HepG2 (cell line): ENCODE data around the gene BACH1. TPM values are rescaled to one million over a fixed set of nuclear protein-coding genes. Genes with fewer than 3 reads are reported as not detected.

Experiments used
- ATAC-seq: fragments of 200-7000 bp; cut with Tn5 transposase; 3 replicates; pipeline ENCODE4 v1.9.1; 2020; ENCODE audit warnings: mild to moderate bottlenecking, moderate library complexity
- BruUV-seq: library from RNA; stranded (reverse); fragments of 400-500 nt; replicated peaks from 2 replicates; lab custom pipeline; 2021; lab: Mats Ljungman, UMichigan
- CTCF ChIA-PET: fragments of 300-600 bp; formaldehyde crosslinking; extraction: SDS; loops from one replicate; lab custom pipeline; 2021; ENCODE audit warnings: low total read pairs, inconsistent platforms, low intra/inter-chr PET ratio; lab: Yijun Ruan, JAX
- POLR2A ChIA-PET: fragments of 350-600 bp; sonication (Branson Sonifier 250); formaldehyde crosslinking; loops from one replicate; lab custom pipeline; 2020; ENCODE audit warnings: antibody characterized with exemption, inconsistent platforms; lab: Yijun Ruan, JAX
- DNase-seq: peaks from one replicate; pipeline ENCODE4 v3.0.0-alpha.2; 2015; ENCODE audit warnings: low spot score
- FAIRE-seq: peaks from 3 replicates; lab custom pipeline; 2011; peaks lifted over from hg19 to GRCh38; lab: Jason Lieb, UNC
- H2AFZ ChIP-seq: one replicate; pipeline ENCODE4 v1.6.1; 2011; ENCODE audit warnings: low read length, inconsistent platforms
- H3K27ac ChIP-seq: fragments of 300-600 bp; 3 replicates; pipeline ENCODE4 v1.8.0; 2011; ENCODE audit warnings: mixed run types, mild to moderate bottlenecking, mixed read lengths, low read length, inconsistent platforms; ENCODE audit not compliant: insufficient read depth; ENCODE audit errors: extremely low read length
- H3K27me3 ChIP-seq, 2 experiments: fragments of 200-600 bp in 1 of 2; 2 replicates in 1 of 2; 3 replicates in 1 of 2; pipeline versions ENCODE4 v1.6.0 to v1.8.0; 2011; ENCODE audit warnings: low read length in 2 of 2, mild to moderate bottlenecking in 2 of 2, moderate library complexity in 2 of 2, inconsistent platforms in 1 of 2; ENCODE audit not compliant: insufficient read depth in 2 of 2, control insufficient read depth in 1 of 2
- H3K36me3 ChIP-seq, 2 experiments: fragments of 200-600 bp in 1 of 2; replicated peaks in 1 of 2; 2 replicates in 1 of 2; 3 replicates in 1 of 2; pipeline versions ENCODE4 v1.5.1 to v1.8.0; 2011; ENCODE audit warnings: low read length in 2 of 2, inconsistent platforms in 1 of 2; ENCODE audit not compliant: insufficient read depth in 2 of 2, control insufficient read depth in 1 of 2
- H3K4me1 ChIP-seq: 2 replicates; pipeline ENCODE4 v1.5.1; 2012; ENCODE audit warnings: low read length, inconsistent platforms; ENCODE audit not compliant: insufficient read depth
- H3K4me2 ChIP-seq: 2 replicates; pipeline ENCODE4 v1.6.0; 2011; ENCODE audit warnings: low read depth, low read length, inconsistent platforms
- H3K4me3 ChIP-seq, 3 experiments: fragments of 200-600 bp in 1 of 3; sonication (generic), shearing (Covaris generic) in 1 of 3; replicated peaks in 1 of 3; 2 replicates each; pipeline ENCODE4 v1.5.1; 2011 to 2016; ENCODE audit warnings: low read length in 3 of 3, inconsistent platforms in 2 of 3, low read depth in 2 of 3, mild to moderate bottlenecking in 2 of 3, control low read depth in 1 of 3, mixed read lengths in 1 of 3; ENCODE audit not compliant: insufficient read depth in 1 of 3
- H3K79me2 ChIP-seq: one replicate; pipeline ENCODE4 v1.6.1; 2011; ENCODE audit warnings: low read length, inconsistent platforms; ENCODE audit not compliant: insufficient read depth
- H3K9ac ChIP-seq: 2 replicates; pipeline ENCODE4 v1.6.0; 2011; ENCODE audit warnings: mild to moderate bottlenecking, low read depth, low read length, inconsistent platforms; ENCODE audit not compliant: insufficient read depth
- H3K9me3 ChIP-seq: 2 replicates; pipeline ENCODE4 v1.5.1; 2012; ENCODE audit warnings: mild to moderate bottlenecking, low read length
- H4K20me1 ChIP-seq: 2 replicates; pipeline ENCODE4 v1.6.0; 2011; ENCODE audit warnings: inconsistent platforms, mild to moderate bottlenecking, low read length, moderate library complexity; ENCODE audit not compliant: insufficient read depth
- CHCHD3 ChIP-seq: sonication (generic); formaldehyde crosslinking; IDR thresholded peaks from 2 replicates; pipeline ENCODE4 v1.8.0; 2022; ENCODE audit warnings: mild to moderate bottlenecking, missing genetic modification reagents, moderate library complexity
- E2F2 ChIP-seq: sonication (generic); formaldehyde crosslinking; IDR thresholded peaks from 2 replicates; pipeline ENCODE4 v1.4.0; 2020; ENCODE audit warnings: missing genetic modification reagents, borderline replicate concordance
- KMT2B ChIP-seq: IDR thresholded peaks from 2 replicates; pipeline ENCODE4 v1.6.1; 2016; ENCODE audit warnings: missing genetic modification reagents, missing compliant biosample characterization
- MAFK ChIP-seq, 2 experiments: IDR thresholded peaks in 1 of 2; conservative IDR thresholded peaks in 1 of 2; 2 replicates each; pipeline ENCODE4 v1.6.1; 2011; ENCODE audit warnings: improper control_type of control experiment in 2 of 2, low read length in 2 of 2
- MAZ ChIP-seq, 2 experiments: sonication (generic) in 1 of 2; formaldehyde crosslinking in 1 of 2; IDR thresholded peaks; 2 replicates each; pipeline versions ENCODE4 v1.5.0 to v1.6.1; 2012 to 2020; ENCODE audit warnings: low read depth in 2 of 2, mild to moderate bottlenecking in 2 of 2, borderline replicate concordance in 1 of 2, improper control_type of control experiment in 1 of 2, low read length in 1 of 2, missing genetic modification reagents in 1 of 2, moderate library complexity in 1 of 2
- MBD4 ChIP-seq: IDR thresholded peaks from 2 replicates; pipeline ENCODE4 v1.6.1; 2012; ENCODE audit warnings: low read length, inconsistent platforms, borderline replicate concordance
- MEF2D ChIP-seq: sonication (generic); formaldehyde crosslinking; IDR thresholded peaks from 2 replicates; pipeline ENCODE4 v1.5.1; 2020; ENCODE audit warnings: mild to moderate bottlenecking, missing genetic modification reagents
- SP140L ChIP-seq: sonication (generic); formaldehyde crosslinking; IDR thresholded peaks from 2 replicates; pipeline ENCODE4 v1.4.0; 2020; ENCODE audit warnings: missing genetic modification reagents, borderline replicate concordance
- ZBTB49 ChIP-seq: sonication (generic); formaldehyde crosslinking; IDR thresholded peaks from 2 replicates; pipeline ENCODE4 v1.4.0; 2020; ENCODE audit warnings: missing genetic modification reagents, borderline replicate concordance
- ZBTB7A ChIP-seq: sonication (generic); formaldehyde crosslinking; IDR thresholded peaks from 2 replicates; pipeline ENCODE4 v1.8.0; 2022; ENCODE audit warnings: mild to moderate bottlenecking, missing genetic modification reagents
- ZNF253 ChIP-seq: sonication (generic); formaldehyde crosslinking; IDR thresholded peaks from 2 replicates; pipeline ENCODE4 v1.8.0; 2022; ENCODE audit warnings: mild to moderate bottlenecking, missing genetic modification reagents, borderline replicate concordance
- ZNF343 ChIP-seq: sonication (generic); formaldehyde crosslinking; IDR thresholded peaks from 2 replicates; pipeline ENCODE4 v1.4.0; 2020; ENCODE audit warnings: mild to moderate bottlenecking, missing genetic modification reagents
- WGBS: methylation state at CpG from one replicate; pipeline ENCODE4 v1.1.6; 2017; ENCODE audit warnings: low lambda C conversion rate; 5-methylcytosine and 5-hydroxymethylcytosine counted together
- in situ Hi-C: cut with HindIII; loops from 2 replicates; pipeline ENCODE4 v1.10.0; 2017; ENCODE audit warnings: low pct_unique_long_range_greater_than_20kb; ENCODE audit not compliant: extremely low pct_ligation_motif_present
- intact Hi-C: fragments of 100-400 bp; cut with micrococcal nuclease; formaldehyde crosslinking; loops from one replicate; pipeline ENCODE4 v1.10.0; 2022; ENCODE audit not compliant: unreplicated experiment
- polyA plus RNA-seq, 8 experiments: library from polyadenylated mRNA; depleted of rRNA in 3 of 8; stranded (reverse) in 7 of 8; unstranded in 1 of 8; fragments of >200 nt; fragmentation: Illumina TruSeq in 4 of 8; extraction: Trizol in 4 of 8; gene quantifications; 2 replicates each; pipeline versions ENCODE4 v1.2.1 to v1.2.3, GENCODE V29; 2011 to 2016; ENCODE audit warnings: low read depth in 4 of 8, missing spikeins in 1 of 8, mixed read lengths in 1 of 8; ENCODE audit not compliant: insufficient read depth in 1 of 8
- total RNA-seq, 5 experiments: library from RNA; depleted of rRNA; stranded (reverse); fragments of >200 nt; fragmentation: Illumina TruSeq; extraction: Trizol; gene quantifications; 2 replicates each; pipeline ENCODE4 v1.2.3, GENCODE V29; 2016; ENCODE audit warnings: low read depth in 1 of 5
- TF ChIP-seq, protein P1 (sequence below): sonication (generic); formaldehyde crosslinking; IDR thresholded peaks from 2 replicates; pipeline ENCODE4 v1.4.0; 2020; ENCODE audit warnings: mild to moderate bottlenecking, missing genetic modification reagents, borderline replicate concordance

Gene BACH1
- total and polyA plus RNA-seq, 2 of the 13 experiments (the other 11 are each of a cell fraction or from before 2014, with no cell fraction given): 16.5 to 51.7 TPM

- Histone ChIP-seq H3K4me2 (no peak overlapping the region), H3K9me3 (no peaks in the 10 kb centered on the region), H3K4me1 (no peaks in the 10 kb centered on the region), H2AFZ (no peak overlapping the region), H3K9ac (no peak overlapping the region), H4K20me1 (no peaks in the 10 kb centered on the region), H3K4me3 (no peak overlapping the region)
- WGBS: 92% methylated on average over 2 of the region's 2 CpGs
- CTCF ChIA-PET: no interaction called here
- FAIRE-seq (no peak), ATAC-seq (no peak)
- intact Hi-C loops: no loop called here
- TF ChIP-seq ZBTB7A (CRISPR knock-in tag) (no peak), SP140L (CRISPR knock-in tag) (no peak), MEF2D (CRISPR knock-in tag) (no peak)
- TF ChIP-seq, all 625 proteins: peak for 0
- H3K36me3 ChIP-seq: no peaks in the 10 kb centered on the region
- POLR2A ChIA-PET: no interaction called here
- no peak for DNase-seq
- H3K79me2 ChIP-seq: no peaks in the 10 kb centered on the region
- H3K27ac ChIP-seq: no peak overlapping the region
- BruUV-seq: no TSS peak
- no peaks in the 10 kb centered on the region for H3K27me3 ChIP-seq
- in situ Hi-C loops: no loop called here
Measured at GRCh38 chr21:29390778-29391177, 92.1 kb downstream of the BACH1 start.

DNA sequence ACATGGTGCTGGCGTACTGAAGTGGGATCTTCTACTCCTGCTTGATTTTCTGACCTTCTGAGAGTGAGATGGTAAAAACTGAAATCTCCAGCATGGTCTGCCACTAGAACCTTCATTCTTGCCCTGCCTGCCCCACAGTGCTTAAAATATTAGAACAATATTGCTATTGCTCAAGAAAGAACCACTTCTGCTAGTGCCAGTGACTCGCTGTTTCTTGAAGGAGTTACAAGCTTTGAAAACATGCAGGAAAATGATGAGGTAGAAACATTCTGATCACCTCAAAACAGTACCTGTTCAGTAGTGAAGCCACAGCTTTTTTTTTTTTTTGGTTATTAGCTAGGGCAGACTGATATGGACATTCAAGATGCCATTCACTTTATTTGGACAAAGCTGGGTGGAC lies 95.3 kb downstream of the BACH1 start:
- no peak overlapping the region for H3K4me3 ChIP-seq
- H3K36me3 ChIP-seq: no peaks in the 10 kb centered on the region
- ATAC-seq: no peak
- BruUV-seq: no TSS peak
- FAIRE-seq: no peak
- WGBS: 100% methylated on average over 2 of the region's 2 CpGs
- no peaks in the 10 kb centered on the region for H3K27me3 ChIP-seq
- no peaks in the 10 kb centered on the region for H3K9me3 ChIP-seq
- in situ Hi-C loops: no loop called here
- H2AFZ ChIP-seq: no peak overlapping the region
- CTCF ChIA-PET: no interaction called here
- DNase-seq: no peak
- H3K4me2 ChIP-seq: no peak overlapping the region
- H3K79me2 ChIP-seq: no peaks in the 10 kb centered on the region
- no peak overlapping the region for H3K27ac ChIP-seq
- H3K4me1 ChIP-seq: no peaks in the 10 kb centered on the region
- H3K9ac ChIP-seq: no peak overlapping the region
- no peaks in the 10 kb centered on the region for H4K20me1 ChIP-seq
- intact Hi-C loops: no loop called here
- POLR2A ChIA-PET: no interaction called here
- TF ChIP-seq MAFK (conservative IDR thresholded peaks at IDR 0.05 in 1 of 2, IDR thresholded peaks at IDR 0.05 in 1 of 2; ENCODE audit: low read length in 2 of 2) (no peak), MAZ (IDR thresholded peaks at IDR 0.05; ENCODE audit: borderline replicate concordance, low read depth, low read length) (no peak), MAZ (CRISPR knock-in tag; IDR thresholded peaks at IDR 0.05; ENCODE audit: low read depth) (no peak), ZNF253 (CRISPR knock-in tag) (no peak), CHCHD3 (CRISPR knock-in tag) (no peak), KMT2B (no peak), ZBTB49 (no peak), ZNF343 (no peak), MBD4 (no peak), E2F2 (CRISPR knock-in tag) (no peak)
- TF ChIP-seq, protein P1, sequence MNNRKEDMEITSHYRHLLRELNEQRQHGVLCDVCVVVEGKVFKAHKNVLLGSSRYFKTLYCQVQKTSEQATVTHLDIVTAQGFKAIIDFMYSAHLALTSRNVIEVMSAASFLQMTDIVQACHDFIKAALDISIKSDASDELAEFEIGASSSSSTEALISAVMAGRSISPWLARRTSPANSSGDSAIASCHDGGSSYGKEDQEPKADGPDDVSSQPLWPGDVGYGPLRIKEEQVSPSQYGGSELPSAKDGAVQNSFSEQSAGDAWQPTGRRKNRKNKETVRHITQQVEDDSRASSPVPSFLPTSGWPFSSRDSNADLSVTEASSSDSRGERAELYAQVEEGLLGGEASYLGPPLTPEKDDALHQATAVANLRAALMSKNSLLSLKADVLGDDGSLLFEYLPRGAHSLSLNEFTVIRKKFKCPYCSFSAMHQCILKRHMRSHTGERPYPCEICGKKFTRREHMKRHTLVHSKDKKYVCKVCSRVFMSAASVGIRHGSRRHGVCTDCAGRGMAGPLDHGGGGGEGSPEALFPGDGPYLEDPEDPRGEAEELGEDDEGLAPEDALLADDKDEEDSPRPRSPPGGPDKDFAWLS (CRISPR knock-in tag): no peak
